Measurements from ENCODE around the gene CHRNA4. TPM values are rescaled to one million over a fixed set of nuclear protein-coding genes. Genes with fewer than 3 reads are reported as not detected.

Gene CHRNA4
- polyA plus RNA-seq, 1 donor (not counting 4 experiments of a cell fraction or from before 2014, with no cell fraction given) = not detected

DNA sequence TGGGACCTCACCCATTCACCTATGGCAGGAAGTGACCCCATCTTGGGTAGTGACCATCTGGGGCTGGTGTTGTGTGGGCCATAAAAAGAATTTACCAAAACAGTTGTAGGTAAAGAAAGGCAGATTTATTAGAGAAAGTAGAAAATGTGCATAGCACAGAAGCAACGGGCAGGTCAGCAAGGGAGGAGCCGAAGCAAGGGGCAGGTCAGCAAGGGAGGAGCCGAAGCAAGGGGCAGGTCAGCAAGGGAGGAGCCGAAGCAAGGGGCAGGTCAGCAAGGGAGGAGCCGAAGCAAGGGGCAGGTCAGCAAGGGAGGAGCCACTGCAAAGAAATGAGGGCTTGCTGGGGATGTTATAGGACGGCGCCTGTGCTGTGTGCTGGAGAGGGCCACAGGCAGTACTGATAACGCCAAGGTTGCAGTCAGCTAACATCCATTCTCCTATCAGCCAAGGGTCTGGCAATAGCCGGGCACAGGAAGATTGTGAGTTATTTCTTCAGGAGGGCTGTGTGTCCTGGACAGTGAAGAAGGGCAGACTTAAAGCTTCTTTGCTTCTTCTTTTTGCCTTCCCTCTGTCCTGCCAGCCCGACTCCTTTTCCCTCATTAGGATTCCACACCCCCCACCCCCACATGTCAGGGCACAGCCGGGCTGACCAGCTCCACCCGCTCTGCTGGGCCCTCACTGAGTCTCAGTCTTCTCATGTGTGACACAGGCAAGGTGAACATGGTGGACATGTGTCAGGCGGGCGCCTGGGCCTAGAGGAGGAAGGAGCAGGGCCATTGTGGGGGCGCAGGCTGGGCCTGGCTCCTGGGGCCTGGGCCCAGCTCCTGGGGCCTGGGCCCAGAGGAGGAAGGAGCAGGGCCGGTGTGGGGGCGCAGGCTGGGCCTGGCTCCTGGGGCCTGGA is 31.6 kb upstream of the CHRNA4 start:
- Histone ChIP-seq H3K4me2 (ENCODE audit: control insufficient read depth, extremely low read depth, insufficient read depth, low read depth, low read length) (no peak overlapping the region), H3K9me3 (ENCODE audit: control insufficient read depth, low read depth, low read length) (peaks cover 3% of the 10 kb centered on the region), H3K4me1 (ENCODE audit: control insufficient read depth, extremely low read depth, insufficient read depth, low read length) (no peaks in the 10 kb centered on the region), H4K20me1 (ENCODE audit: control insufficient read depth, extremely low read depth, insufficient read depth, low read length) (no peaks in the 10 kb centered on the region), H3K4me3 (ENCODE audit: control insufficient read depth in 2 of 3, extremely low read depth in 1 of 3, insufficient read depth in 2 of 3, low read depth in 1 of 3, low read length in 3 of 3) (no peak overlapping the region), H3K79me2 (ENCODE audit: control insufficient read depth, insufficient read depth, low read length) (no peaks in the 10 kb centered on the region), H3K27ac (ENCODE audit: control insufficient read depth, insufficient read depth, low read length) (no peak overlapping the region), H2AFZ (ENCODE audit: control insufficient read depth, low read length) (no peak overlapping the region), H3K36me3 (ENCODE audit: control insufficient read depth in 2 of 2, extremely low read depth in 1 of 2, insufficient read depth in 2 of 2, low read length in 2 of 2) (no peaks in the 10 kb centered on the region), H3K9me1 (ENCODE audit: control insufficient read depth, extremely low read depth, insufficient read depth, low read length) (no peaks in the 10 kb centered on the region), H3K27me3 (ENCODE audit: control insufficient read depth, extremely low read depth, insufficient read depth, low read length) (peaks cover 4% of the 10 kb centered on the region), H3K9ac (ENCODE audit: control insufficient read depth, extremely low read depth, insufficient read depth, low read length) (no peak overlapping the region)
- TF ChIP-seq, protein P1, sequence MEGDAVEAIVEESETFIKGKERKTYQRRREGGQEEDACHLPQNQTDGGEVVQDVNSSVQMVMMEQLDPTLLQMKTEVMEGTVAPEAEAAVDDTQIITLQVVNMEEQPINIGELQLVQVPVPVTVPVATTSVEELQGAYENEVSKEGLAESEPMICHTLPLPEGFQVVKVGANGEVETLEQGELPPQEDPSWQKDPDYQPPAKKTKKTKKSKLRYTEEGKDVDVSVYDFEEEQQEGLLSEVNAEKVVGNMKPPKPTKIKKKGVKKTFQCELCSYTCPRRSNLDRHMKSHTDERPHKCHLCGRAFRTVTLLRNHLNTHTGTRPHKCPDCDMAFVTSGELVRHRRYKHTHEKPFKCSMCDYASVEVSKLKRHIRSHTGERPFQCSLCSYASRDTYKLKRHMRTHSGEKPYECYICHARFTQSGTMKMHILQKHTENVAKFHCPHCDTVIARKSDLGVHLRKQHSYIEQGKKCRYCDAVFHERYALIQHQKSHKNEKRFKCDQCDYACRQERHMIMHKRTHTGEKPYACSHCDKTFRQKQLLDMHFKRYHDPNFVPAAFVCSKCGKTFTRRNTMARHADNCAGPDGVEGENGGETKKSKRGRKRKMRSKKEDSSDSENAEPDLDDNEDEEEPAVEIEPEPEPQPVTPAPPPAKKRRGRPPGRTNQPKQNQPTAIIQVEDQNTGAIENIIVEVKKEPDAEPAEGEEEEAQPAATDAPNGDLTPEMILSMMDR (optimal IDR thresholded peaks at IDR 0.05 in 1 of 3, IDR thresholded peaks at IDR 0.05 in 1 of 3, conservative IDR thresholded peaks at IDR 0.05 in 1 of 3; ENCODE audit: extremely low read depth in 1 of 3, insufficient read depth in 2 of 3, low read length in 3 of 3) = no peak
- TF ChIP-seq EZH2 (IDR thresholded peaks at IDR 0.05; ENCODE audit: low read length) = no peak
- FAIRE-seq (no peak), DNase-seq (ENCODE audit: low read depth, low spot score) (no peak)
- dilution Hi-C loops (cut with MboI; ENCODE audit: extremely low pct_ligation_motif_present, low sequenced_read_pairs) = no loop called here

DNA sequence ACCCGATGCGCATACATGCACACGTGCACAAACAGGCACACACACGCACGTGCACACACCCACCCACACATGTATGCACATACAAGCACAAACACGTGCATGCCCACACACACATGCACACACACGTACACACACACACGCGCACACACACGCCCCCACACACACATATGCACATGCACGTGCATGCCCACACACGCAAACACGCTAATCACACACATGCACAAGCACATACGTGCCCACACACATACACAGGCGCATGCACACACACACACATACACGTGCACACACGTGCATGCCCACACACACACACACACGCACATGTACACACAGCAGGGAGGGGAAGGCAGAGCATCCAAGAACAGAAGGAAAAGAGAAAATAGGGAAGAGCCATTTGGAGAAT is 26.8 kb upstream of the CHRNA4 start:
- no peak for DNase-seq (ENCODE audit: low read depth, low spot score)
- no peaks in the 10 kb centered on the region for H3K27me3 ChIP-seq (ENCODE audit: control insufficient read depth, extremely low read depth, insufficient read depth, low read length)
- no peaks in the 10 kb centered on the region for H3K9me1 ChIP-seq (ENCODE audit: control insufficient read depth, extremely low read depth, insufficient read depth, low read length)
- no peaks in the 10 kb centered on the region for H3K4me1 ChIP-seq (ENCODE audit: control insufficient read depth, extremely low read depth, insufficient read depth, low read length)
- no peaks in the 10 kb centered on the region for H4K20me1 ChIP-seq (ENCODE audit: control insufficient read depth, extremely low read depth, insufficient read depth, low read length)
- peaks cover 11% of the 10 kb centered on the region for H3K9me3 ChIP-seq (ENCODE audit: control insufficient read depth, low read depth, low read length)
- H3K4me2 ChIP-seq (ENCODE audit: control insufficient read depth, extremely low read depth, insufficient read depth, low read depth, low read length) = no peak overlapping the region
- H3K27ac ChIP-seq (ENCODE audit: control insufficient read depth, insufficient read depth, low read length) = no peak overlapping the region
- no peak overlapping the region for H3K4me3 ChIP-seq (ENCODE audit: control insufficient read depth in 2 of 3, extremely low read depth in 1 of 3, insufficient read depth in 2 of 3, low read depth in 1 of 3, low read length in 3 of 3)
- no peaks in the 10 kb centered on the region for H3K36me3 ChIP-seq (ENCODE audit: control insufficient read depth in 2 of 2, extremely low read depth in 1 of 2, insufficient read depth in 2 of 2, low read length in 2 of 2)
- no peak overlapping the region for H2AFZ ChIP-seq (ENCODE audit: control insufficient read depth, low read length)
- dilution Hi-C loops (cut with MboI; ENCODE audit: extremely low pct_ligation_motif_present, low sequenced_read_pairs) = no loop called here
- no peak overlapping the region for H3K9ac ChIP-seq (ENCODE audit: control insufficient read depth, extremely low read depth, insufficient read depth, low read length)
- no peak for FAIRE-seq
- no peak for TF ChIP-seq EZH2 (IDR thresholded peaks at IDR 0.05; ENCODE audit: low read length)
- TF ChIP-seq, protein P1 (optimal IDR thresholded peaks at IDR 0.05 in 1 of 3, IDR thresholded peaks at IDR 0.05 in 1 of 3, conservative IDR thresholded peaks at IDR 0.05 in 1 of 3; ENCODE audit: extremely low read depth in 1 of 3, insufficient read depth in 2 of 3, low read length in 3 of 3) = no peak
- H3K79me2 ChIP-seq (ENCODE audit: control insufficient read depth, insufficient read depth, low read length) = no peaks in the 10 kb centered on the region
